GM08714 (cell line): ENCODE data around the gene CHAF1A.
A peak's percentile ranks its signal among the peaks of the same experiment; 100 is the strongest.

Experiments used
- H3K4me3 ChIP-seq: fragments of 200-500 bp; sonication (Bioruptor generic); 2 replicates; pipeline ENCODE4 v1.5.1; 2014; ENCODE audit warnings: mild to moderate bottlenecking, low read length, inconsistent platforms
- ZNF274 ChIP-seq: IDR thresholded peaks from 2 replicates; pipeline ENCODE4 v1.6.1; 2012; ENCODE audit warnings: mild to moderate bottlenecking, low read depth, low read length

Gene CHAF1A

GRCh38 chr19:4453232-4454179 lies 51.1 kb downstream of the CHAF1A start:
- no peak overlapping the region for H3K4me3 ChIP-seq
- no peak for TF ChIP-seq ZNF274

- H3K4me3 ChIP-seq, result no peak overlapping the region
These were observed 52.6 kb downstream of the CHAF1A start for GRCh38 chr19:4454747-4455718.

GRCh38 chr19:4455719-4456475 lies 53.5 kb downstream of the CHAF1A start:
- no peak for TF ChIP-seq ZNF274

More at GRCh38 chr19:4454747-4455718, 52.6 kb downstream of the CHAF1A start:
- no peak for TF ChIP-seq ZNF274

GRCh38 chr19:4456476-4456842 lies 54.0 kb downstream of the CHAF1A start:
- no peak for TF ChIP-seq ZNF274
- peak overlapping the region; percentile 68; the same call in 1 of the 2 replicates for H3K4me3 ChIP-seq

More at GRCh38 chr19:4455719-4456475, 53.5 kb downstream of the CHAF1A start:
- H3K4me3 ChIP-seq, result peak overlapping the region; percentile 68; the same call in 1 of the 2 replicates

- no peak for TF ChIP-seq ZNF274
- peak overlapping the region; percentile 71 for H3K4me3 ChIP-seq
These were observed 54.6 kb downstream of the CHAF1A start for GRCh38 chr19:4456843-4457653.

GRCh38 chr19:4457654-4458395 lies 55.4 kb downstream of the CHAF1A start, which contains the start of gene UBXN6:
TSS of gene UBXN6 (minus strand) at chr19:4457794. CDS start at chr19:4457697, 97 bp downstream.
- TF ChIP-seq ZNF274, result no peak
- H3K4me3 ChIP-seq, result peak within 1 kb of the TSS; percentile 71

- no peak overlapping the region for H3K4me3 ChIP-seq
- no peak for TF ChIP-seq ZNF274
These were observed 62.6 kb downstream of the CHAF1A start for GRCh38 chr19:4464815-4465581.

GRCh38 chr19:4467835-4468234 lies 65.4 kb downstream of the CHAF1A start:
- H3K4me3 ChIP-seq, result no peak overlapping the region
- no peak for TF ChIP-seq ZNF274

- TF ChIP-seq ZNF274, result no peak
These were observed 69.1 kb downstream of the CHAF1A start for GRCh38 chr19:4471403-4472173.

GRCh38 chr19:4472174-4472974 lies 69.9 kb downstream of the CHAF1A start, which contains the start of gene HDGFL2:
TSS of gene HDGFL2 (plus strand) at chr19:4472297. CDS start at chr19:4472351, 54 bp downstream.
- TF ChIP-seq ZNF274, result no peak

More at GRCh38 chr19:4471403-4472173, 69.1 kb downstream of the CHAF1A start:
- peak overlapping the region; percentile 72 for H3K4me3 ChIP-seq

More at GRCh38 chr19:4472174-4472974, 69.9 kb downstream of the CHAF1A start, which contains the start of gene HDGFL2:
- H3K4me3 ChIP-seq, result peak within 1 kb of the TSS; percentile 95
